MM.1S (cell line): ENCODE data around the gene HEATR5A.

Source experiments
- EZH2 ChIP-seq: fragments of 300-600 bp; sonication (generic); optimal IDR thresholded peaks from 2 replicates; pipeline ENCODE3; 2017; ENCODE audit warnings: low read depth, mild to moderate bottlenecking, antibody characterized with exemption, low read length, mixed read lengths
- EZH2phosphoT487 ChIP-seq: fragments of 300-600 bp; sonication (generic); IDR thresholded peaks from 2 replicates; pipeline ENCODE4 v1.6.1; 2018; ENCODE audit warnings: antibody characterized with exemption, low read length
- TF ChIP-seq, protein P1 (sequence below): fragments of 300-600 bp; sonication (generic); IDR thresholded peaks from 2 replicates; pipeline ENCODE4 v1.5.1; 2016; ENCODE audit warnings: antibody characterized with exemption, low read length, mixed read lengths

GRCh38 chr14:31278883-31279282 lies 141.5 kb downstream of the HEATR5A start:
- TF ChIP-seq, protein P1, sequence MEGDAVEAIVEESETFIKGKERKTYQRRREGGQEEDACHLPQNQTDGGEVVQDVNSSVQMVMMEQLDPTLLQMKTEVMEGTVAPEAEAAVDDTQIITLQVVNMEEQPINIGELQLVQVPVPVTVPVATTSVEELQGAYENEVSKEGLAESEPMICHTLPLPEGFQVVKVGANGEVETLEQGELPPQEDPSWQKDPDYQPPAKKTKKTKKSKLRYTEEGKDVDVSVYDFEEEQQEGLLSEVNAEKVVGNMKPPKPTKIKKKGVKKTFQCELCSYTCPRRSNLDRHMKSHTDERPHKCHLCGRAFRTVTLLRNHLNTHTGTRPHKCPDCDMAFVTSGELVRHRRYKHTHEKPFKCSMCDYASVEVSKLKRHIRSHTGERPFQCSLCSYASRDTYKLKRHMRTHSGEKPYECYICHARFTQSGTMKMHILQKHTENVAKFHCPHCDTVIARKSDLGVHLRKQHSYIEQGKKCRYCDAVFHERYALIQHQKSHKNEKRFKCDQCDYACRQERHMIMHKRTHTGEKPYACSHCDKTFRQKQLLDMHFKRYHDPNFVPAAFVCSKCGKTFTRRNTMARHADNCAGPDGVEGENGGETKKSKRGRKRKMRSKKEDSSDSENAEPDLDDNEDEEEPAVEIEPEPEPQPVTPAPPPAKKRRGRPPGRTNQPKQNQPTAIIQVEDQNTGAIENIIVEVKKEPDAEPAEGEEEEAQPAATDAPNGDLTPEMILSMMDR = no peak
- TF ChIP-seq EZH2phosphoT487 (no peak), EZH2 (no peak)
